ENCODE results near the gene SLC12A1. TPM values are rescaled to one million over a fixed set of nuclear protein-coding genes. Genes with fewer than 3 reads are reported as not detected.
A peak's percentile ranks its signal among the peaks of the same experiment; 100 is the strongest.

SLC12A1 gene
- total and polyA plus RNA-seq, 2 of the 8 experiments (the other 6 are each of a cell fraction or from before 2014, with no cell fraction given): 0.63 to 1.0 TPM

DNA sequence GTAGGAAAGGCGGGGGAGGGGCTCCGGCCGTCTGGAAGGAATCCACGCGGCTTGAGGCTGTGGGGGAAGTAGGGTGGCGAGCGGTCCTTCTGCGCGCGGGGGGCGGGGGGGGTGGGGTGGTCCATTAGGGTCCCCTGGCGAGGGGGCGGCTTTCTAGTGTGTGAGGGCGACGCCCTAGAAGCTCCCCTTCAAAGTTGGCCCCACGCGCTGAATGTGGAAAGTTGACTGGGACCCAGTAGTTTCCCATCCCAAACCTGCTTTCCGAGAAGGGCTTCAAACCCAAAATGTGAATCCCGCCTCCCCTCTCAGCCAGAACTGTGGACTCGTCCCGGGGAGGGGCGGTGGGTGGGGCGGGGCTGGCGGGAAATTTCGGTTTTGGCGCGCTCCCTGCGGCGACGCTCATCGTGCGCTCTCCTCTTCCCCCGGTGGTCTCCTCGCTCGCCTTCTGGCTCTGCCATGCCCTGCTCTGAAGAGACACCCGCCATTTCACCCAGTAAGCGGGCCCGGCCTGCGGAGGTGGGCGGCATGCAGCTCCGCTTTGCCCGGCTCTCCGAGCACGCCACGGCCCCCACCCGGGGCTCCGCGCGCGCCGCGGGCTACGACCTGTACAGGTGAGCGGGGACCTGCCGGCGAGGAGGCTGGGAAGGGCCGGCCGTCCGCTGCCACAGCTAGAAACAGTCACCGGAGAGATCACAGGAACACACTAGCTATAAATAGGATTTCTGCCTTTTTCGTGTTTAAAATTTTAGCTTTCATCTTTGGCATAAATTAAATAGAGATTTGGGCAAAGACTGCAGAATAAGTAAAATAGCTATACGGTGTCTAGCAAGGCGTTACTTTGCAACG is 125.9 kb downstream of the SLC12A1 start:
- POLR2A ChIA-PET (ENCODE audit: partially characterized antibody): interaction anchor here (0.6 to 3.0 kb wide), 10 partner anchors 8 to 479 kb away, joined by 3 to 15 read pairs (median 4); partner anchors contain the start of genes CEP152 and MYEF2
- Histone ChIP-seq H3K18ac (ENCODE audit: extremely low read depth, low read length) (peak overlapping the region; percentile 43; the same call in 1 of the 2 replicates), H3K79me2 (ENCODE audit: control insufficient read depth in 1 of 2, insufficient read depth in 2 of 2, low read length in 2 of 2) (peaks cover 0 to 67% of the 10 kb centered on the region in 2 experiments), H3K4me3 (ENCODE audit: extremely low read depth in 1 of 4, insufficient read depth in 2 of 4, low read depth in 3 of 4, low read length in 4 of 4) (peak overlapping the region; percentile 88 to 99 (median 91)), H3K36me3 (ENCODE audit: control insufficient read depth in 2 of 4, insufficient read depth in 4 of 4, low read length in 3 of 4) (peaks cover 0 to 29% (median 16%) of the 10 kb centered on the region in 4 experiments; a peak in 6 of 8 replicates), H3K9me3 (ENCODE audit: insufficient read depth in 2 of 2, low read depth in 1 of 2, low read length in 1 of 2) (no peaks in the 10 kb centered on the region), H3K27me3 (replicated peaks in 1 of 4; ENCODE audit: control insufficient read depth in 3 of 4, extremely low read depth in 1 of 4, insufficient read depth in 3 of 4, low read length in 3 of 4) (no peaks in the 10 kb centered on the region), H3K4me2 (ENCODE audit: insufficient read depth in 1 of 2, low read depth in 2 of 2, low read length in 2 of 2) (peak overlapping the region; percentile 61 to 81), H3K9ac (replicated peaks in 1 of 4; ENCODE audit: extremely low read depth in 1 of 4, low read depth in 3 of 4, low read length in 3 of 4) (peak overlapping the region; percentile 82 to 100 (median 92)), H2BK20ac (ENCODE audit: low read length) (no peak overlapping the region), H2AK5ac (ENCODE audit: low read depth, low read length) (no peak overlapping the region), H3K14ac (ENCODE audit: insufficient read length) (no peak overlapping the region), H2BK120ac (replicated peaks; ENCODE audit: low read depth, low read length) (peak overlapping the region; percentile 91), H3K4me1 (replicated peaks in 1 of 4; ENCODE audit: control insufficient read depth in 3 of 4, insufficient read depth in 4 of 4, low read length in 3 of 4) (peaks cover 3 to 9% (median 4%) of the 10 kb centered on the region in 4 experiments; a peak in 5 of 7 replicates), H4K91ac (replicated peaks; ENCODE audit: insufficient read length, low read length) (peak overlapping the region; percentile 81), H2BK5ac (ENCODE audit: low read depth, low read length) (peak overlapping the region; percentile 80), H3K56ac (replicated peaks; ENCODE audit: insufficient read length, low read depth, low read length) (peak overlapping the region; percentile 78), H4K5ac (ENCODE audit: insufficient read length, low read depth, low read length) (peak overlapping the region; percentile 96), H2BK15ac (ENCODE audit: low read length) (no peak overlapping the region), H3K27ac (ENCODE audit: low read depth, low read length) (peak overlapping the region; percentile 97), H2BK12ac (ENCODE audit: low read depth, low read length) (peak overlapping the region; percentile 85), H2AFZ (ENCODE audit: low read length) (no peak overlapping the region; the same call in 1 of the 2 replicates), H3K23ac (ENCODE audit: insufficient read length) (no peak overlapping the region), H3K79me1 (ENCODE audit: low read depth, low read length) (no peaks in the 10 kb centered on the region; the same call in 1 of the 2 replicates), H3K23me2 (ENCODE audit: low read depth, low read length) (peaks cover 2% of the 10 kb centered on the region; the same call in 1 of the 2 replicates), H3K4ac (replicated peaks; ENCODE audit: insufficient read length, low read depth, low read length) (peak overlapping the region; percentile 15), H4K8ac (ENCODE audit: extremely low read depth, insufficient read depth, low read length) (peak overlapping the region; percentile 96), H4K20me1 (replicated peaks in 1 of 2; ENCODE audit: control insufficient read depth in 1 of 2, insufficient read depth in 2 of 2, low read length in 2 of 2) (peaks cover 3 to 4% of the 10 kb centered on the region in 2 experiments)
- WGBS, 2 experiments (ENCODE audit: extremely low coverage in 1 of 2, insufficient coverage in 1 of 2, insufficient read length in 1 of 2, insufficient replicate concordance in 2 of 2, low coverage in 1 of 2, low lambda C conversion rate in 2 of 2, missing lambda C conversion rate in 1 of 2): 1% methylated on average over 38 of the region's 64 CpGs; no CpG with 5 or more reads in 1 of the 2 experiments
- CTCF ChIA-PET (ENCODE audit: partially characterized antibody): interaction anchor here (0.6 to 6.6 kb wide), 7 partner anchors 20 to 219 kb away, joined by 3 to 59 read pairs (median 4); no protein-coding TSS in a partner anchor
- DNase-seq (ENCODE audit: low read depth in 1 of 2, low spot score in 2 of 2): peak; percentile 17 to 83
- no peak for FAIRE-seq
- TF ChIP-seq, protein P1, sequence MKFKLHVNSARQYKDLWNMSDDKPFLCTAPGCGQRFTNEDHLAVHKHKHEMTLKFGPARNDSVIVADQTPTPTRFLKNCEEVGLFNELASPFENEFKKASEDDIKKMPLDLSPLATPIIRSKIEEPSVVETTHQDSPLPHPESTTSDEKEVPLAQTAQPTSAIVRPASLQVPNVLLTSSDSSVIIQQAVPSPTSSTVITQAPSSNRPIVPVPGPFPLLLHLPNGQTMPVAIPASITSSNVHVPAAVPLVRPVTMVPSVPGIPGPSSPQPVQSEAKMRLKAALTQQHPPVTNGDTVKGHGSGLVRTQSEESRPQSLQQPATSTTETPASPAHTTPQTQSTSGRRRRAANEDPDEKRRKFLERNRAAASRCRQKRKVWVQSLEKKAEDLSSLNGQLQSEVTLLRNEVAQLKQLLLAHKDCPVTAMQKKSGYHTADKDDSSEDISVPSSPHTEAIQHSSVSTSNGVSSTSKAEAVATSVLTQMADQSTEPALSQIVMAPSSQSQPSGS (IDR thresholded peaks at IDR 0.05; ENCODE audit: low read length): no peak
- peak; percentile 93 for TF ChIP-seq JUND (IDR thresholded peaks at IDR 0.05; ENCODE audit: low read length)
- TF ChIP-seq EZH2 (IDR thresholded peaks at IDR 0.05; ENCODE audit: low read depth, low read length, severe bottlenecking): no peak
- 0 out of 2 replicates have a peak, but pooled peaks have one; percentile 5 for TF ChIP-seq CREB1 (IDR thresholded peaks at IDR 0.05)
- TF ChIP-seq SP4 (IDR thresholded peaks at IDR 0.05; ENCODE audit: low read length): no peak
- no peak; the same call in 1 of the 2 replicates for TF ChIP-seq RBBP5 (IDR thresholded peaks at IDR 0.05; ENCODE audit: borderline replicate concordance, low read depth, low read length)
- no peak for TF ChIP-seq POU5F1 (IDR thresholded peaks at IDR 0.05; ENCODE audit: low read depth, low read length)
- TF ChIP-seq BCL11A (IDR thresholded peaks at IDR 0.05; ENCODE audit: low read depth in 2 of 2, low read length in 2 of 2): no peak
- TF ChIP-seq SUZ12 (IDR thresholded peaks at IDR 0.05; ENCODE audit: low read length): no peak

Data from H1 (cell line).